ENCODE results near the gene RRP1B. TPM values are rescaled to one million over a fixed set of nuclear protein-coding genes. Genes with fewer than 3 reads are reported as not detected.

The RRP1B gene
- total and polyA plus RNA-seq, 2 donors (not counting 1 experiment from before 2014, with no cell fraction given) = 6.0 to 22.4 TPM

DNA sequence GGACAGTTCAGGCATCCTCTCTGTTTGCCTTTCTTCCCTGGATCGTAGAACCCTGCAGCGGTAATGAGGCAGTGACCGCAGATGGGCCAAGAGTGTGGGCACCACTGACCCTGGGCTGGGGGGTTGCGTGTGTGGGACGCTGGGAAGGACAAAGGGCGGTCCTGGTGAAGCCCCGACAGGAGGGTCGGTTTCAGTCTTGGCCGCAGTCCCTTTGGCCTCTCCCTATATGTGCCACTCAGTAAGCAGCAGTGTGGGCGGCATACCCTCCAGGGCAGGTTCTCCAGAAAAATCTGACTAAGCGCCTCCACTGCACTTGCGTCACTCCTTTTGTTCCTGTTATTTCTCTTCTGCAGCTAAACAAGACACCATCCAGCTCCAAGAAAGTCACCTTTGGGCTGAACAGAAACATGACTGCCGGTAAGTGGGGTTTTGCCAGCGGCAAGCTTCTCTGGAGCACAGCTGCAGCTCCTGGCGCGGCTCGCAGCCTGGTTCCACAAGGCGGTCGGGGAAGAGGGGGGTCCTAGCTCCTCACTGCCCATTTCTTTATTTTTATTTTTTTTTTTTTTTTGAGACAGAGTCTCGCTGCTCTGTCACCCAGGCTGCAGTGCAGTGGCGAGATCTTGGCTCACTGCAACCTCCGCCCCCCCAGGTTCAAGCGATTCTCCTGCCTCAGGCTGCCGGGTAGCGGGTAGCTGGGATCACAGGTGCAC is 31.9 kb downstream of the RRP1B start:
- Histone ChIP-seq H4K20me1 (ENCODE audit: control insufficient read depth, insufficient read depth, low read length, poor library complexity, severe bottlenecking) (no peaks in the 10 kb centered on the region), H3K4me3 (ENCODE audit: control extremely low read depth in 1 of 5, extremely low read depth in 1 of 5, insufficient read depth in 1 of 5, low read depth in 2 of 5, low read length in 4 of 5) (no peak overlapping the region), H3K9me3 (ENCODE audit: control extremely low read depth in 1 of 3, control insufficient read depth in 2 of 3, insufficient read depth in 1 of 3, low read length in 2 of 3) (no peaks in the 10 kb centered on the region), H3K36me3 (replicated peaks in 1 of 2; ENCODE audit: control extremely low read depth in 1 of 2, control insufficient read depth in 1 of 2, extremely low read depth in 1 of 2, insufficient read depth in 2 of 2, low read length in 1 of 2) (peaks cover 9 to 77% of the 10 kb centered on the region in 2 experiments), H2AFZ (ENCODE audit: insufficient read depth, low read depth, low read length, poor library complexity, severe bottlenecking) (no peak overlapping the region), H3K27me3 (replicated peaks in 1 of 4; ENCODE audit: control extremely low read depth in 1 of 4, control insufficient read depth in 3 of 4, insufficient read depth in 4 of 4, low read length in 3 of 4) (no peaks in the 10 kb centered on the region), H3K9ac (ENCODE audit: low read length) (no peak overlapping the region), H3K4me1 (ENCODE audit: control insufficient read depth in 2 of 2, insufficient read depth in 2 of 2, low read length in 2 of 2) (peaks cover 13 to 19% of the 10 kb centered on the region in 2 donors), H3K4me2 (replicated peaks; ENCODE audit: low read depth, low read length, poor library complexity, severe bottlenecking) (no peak overlapping the region), H3K79me2 (ENCODE audit: control insufficient read depth, insufficient read depth, low read length) (no peaks in the 10 kb centered on the region), H3K27ac (ENCODE audit: low read length in 2 of 2) (no peak overlapping the region)
- intact Hi-C loops (cut with micrococcal nuclease) = no loop called here
- POLR2A ChIA-PET = interaction anchor here (0.7 kb wide), 1 partner anchor 50 kb away, joined by 3 read pairs; no protein-coding TSS in a partner anchor
- no peaks in the 10 kb centered on the region for H3K9me3 Mint-ChIP-seq (ENCODE audit: insufficient read depth)
- no peaks in the 10 kb centered on the region for H3K27me3 Mint-ChIP-seq
- 97% methylated on average over 21 of the region's 25 CpGs for WGBS (ENCODE audit: insufficient coverage)
- H3K4me3 Mint-ChIP-seq = no peak overlapping the region
- CTCF ChIA-PET = no interaction called here
- peaks cover 14% of the 10 kb centered on the region for H3K4me1 Mint-ChIP-seq
- no peak overlapping the region for H3K27ac Mint-ChIP-seq
- TF ChIP-seq EZH2 (IDR thresholded peaks at IDR 0.05; ENCODE audit: borderline replicate concordance, insufficient read depth, low read depth, low read length, poor library complexity, severe bottlenecking) = no peak
- TF ChIP-seq, protein P1, sequence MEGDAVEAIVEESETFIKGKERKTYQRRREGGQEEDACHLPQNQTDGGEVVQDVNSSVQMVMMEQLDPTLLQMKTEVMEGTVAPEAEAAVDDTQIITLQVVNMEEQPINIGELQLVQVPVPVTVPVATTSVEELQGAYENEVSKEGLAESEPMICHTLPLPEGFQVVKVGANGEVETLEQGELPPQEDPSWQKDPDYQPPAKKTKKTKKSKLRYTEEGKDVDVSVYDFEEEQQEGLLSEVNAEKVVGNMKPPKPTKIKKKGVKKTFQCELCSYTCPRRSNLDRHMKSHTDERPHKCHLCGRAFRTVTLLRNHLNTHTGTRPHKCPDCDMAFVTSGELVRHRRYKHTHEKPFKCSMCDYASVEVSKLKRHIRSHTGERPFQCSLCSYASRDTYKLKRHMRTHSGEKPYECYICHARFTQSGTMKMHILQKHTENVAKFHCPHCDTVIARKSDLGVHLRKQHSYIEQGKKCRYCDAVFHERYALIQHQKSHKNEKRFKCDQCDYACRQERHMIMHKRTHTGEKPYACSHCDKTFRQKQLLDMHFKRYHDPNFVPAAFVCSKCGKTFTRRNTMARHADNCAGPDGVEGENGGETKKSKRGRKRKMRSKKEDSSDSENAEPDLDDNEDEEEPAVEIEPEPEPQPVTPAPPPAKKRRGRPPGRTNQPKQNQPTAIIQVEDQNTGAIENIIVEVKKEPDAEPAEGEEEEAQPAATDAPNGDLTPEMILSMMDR (IDR thresholded peaks at IDR 0.05) = no peak
- no peak for ATAC-seq (ENCODE audit: low read depth)
- DNase-seq = no peak

DNA sequence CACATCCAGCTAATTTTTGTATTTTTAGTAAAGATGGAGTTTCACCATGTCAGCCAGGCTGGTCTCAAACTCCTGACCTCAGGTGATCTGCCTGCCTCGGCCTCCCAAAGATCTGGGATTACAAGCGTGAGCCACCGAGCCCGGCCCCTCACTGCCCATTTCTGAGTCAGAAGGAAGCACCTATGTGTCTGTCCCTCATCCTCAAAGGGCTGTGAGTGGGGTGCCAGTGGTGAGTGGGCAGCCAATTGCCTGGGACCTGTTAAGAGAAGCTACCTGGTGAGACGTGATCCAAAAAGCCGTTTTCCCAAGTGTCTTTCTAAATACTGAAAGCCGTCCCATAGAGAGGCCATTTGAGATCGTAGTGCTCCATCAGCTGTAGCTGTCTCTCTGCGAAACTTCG is 32.4 kb downstream of the RRP1B start:
- Mint-ChIP-seq H3K27me3 (no peaks in the 10 kb centered on the region), H3K9me3 (ENCODE audit: insufficient read depth) (no peaks in the 10 kb centered on the region), H3K4me1 (peaks cover 14% of the 10 kb centered on the region), H3K27ac (no peak overlapping the region), H3K4me3 (no peak overlapping the region)
- intact Hi-C loops (cut with micrococcal nuclease) = no loop called here
- ChIA-PET CTCF (no interaction called here), POLR2A (no interaction called here)
- Histone ChIP-seq H3K4me2 (replicated peaks; ENCODE audit: low read depth, low read length, poor library complexity, severe bottlenecking) (no peak overlapping the region), H4K20me1 (ENCODE audit: control insufficient read depth, insufficient read depth, low read length, poor library complexity, severe bottlenecking) (no peaks in the 10 kb centered on the region), H3K36me3 (replicated peaks in 1 of 2; ENCODE audit: control extremely low read depth in 1 of 2, control insufficient read depth in 1 of 2, extremely low read depth in 1 of 2, insufficient read depth in 2 of 2, low read length in 1 of 2) (peaks cover 9 to 74% of the 10 kb centered on the region in 2 experiments), H3K4me3 (ENCODE audit: control extremely low read depth in 1 of 5, extremely low read depth in 1 of 5, insufficient read depth in 1 of 5, low read depth in 2 of 5, low read length in 4 of 5) (no peak overlapping the region), H3K79me2 (ENCODE audit: control insufficient read depth, insufficient read depth, low read length) (no peaks in the 10 kb centered on the region), H3K27me3 (replicated peaks in 1 of 4; ENCODE audit: control extremely low read depth in 1 of 4, control insufficient read depth in 3 of 4, insufficient read depth in 4 of 4, low read length in 3 of 4) (no peaks in the 10 kb centered on the region), H3K9ac (ENCODE audit: low read length) (no peak overlapping the region), H3K4me1 (ENCODE audit: control insufficient read depth in 2 of 2, insufficient read depth in 2 of 2, low read length in 2 of 2) (peaks cover 13 to 19% of the 10 kb centered on the region in 2 donors), H3K27ac (ENCODE audit: low read length in 2 of 2) (no peak overlapping the region), H3K9me3 (ENCODE audit: control extremely low read depth in 1 of 3, control insufficient read depth in 2 of 3, insufficient read depth in 1 of 3, low read length in 2 of 3) (no peaks in the 10 kb centered on the region), H2AFZ (ENCODE audit: insufficient read depth, low read depth, low read length, poor library complexity, severe bottlenecking) (no peak overlapping the region)
- no peak for ATAC-seq (ENCODE audit: low read depth)
- TF ChIP-seq EZH2 (IDR thresholded peaks at IDR 0.05; ENCODE audit: borderline replicate concordance, insufficient read depth, low read depth, low read length, poor library complexity, severe bottlenecking) = no peak
- TF ChIP-seq, protein P1 (IDR thresholded peaks at IDR 0.05) = no peak
- no peak for DNase-seq
- WGBS (ENCODE audit: insufficient coverage) = 99% methylated on average over 7 of the region's 10 CpGs

All from B cell (primary cell).